GM19463 (cell line): ENCODE results near the gene ZBTB40.

Experiments used
- ATAC-seq: cut with Tn5 transposase; IDR thresholded peaks from one replicate; pipeline ENCODE4 v1.9.1; 2021; ENCODE audit warnings: mild to moderate bottlenecking, moderate library complexity; ENCODE audit not compliant: unreplicated experiment

ZBTB40 gene

DNA sequence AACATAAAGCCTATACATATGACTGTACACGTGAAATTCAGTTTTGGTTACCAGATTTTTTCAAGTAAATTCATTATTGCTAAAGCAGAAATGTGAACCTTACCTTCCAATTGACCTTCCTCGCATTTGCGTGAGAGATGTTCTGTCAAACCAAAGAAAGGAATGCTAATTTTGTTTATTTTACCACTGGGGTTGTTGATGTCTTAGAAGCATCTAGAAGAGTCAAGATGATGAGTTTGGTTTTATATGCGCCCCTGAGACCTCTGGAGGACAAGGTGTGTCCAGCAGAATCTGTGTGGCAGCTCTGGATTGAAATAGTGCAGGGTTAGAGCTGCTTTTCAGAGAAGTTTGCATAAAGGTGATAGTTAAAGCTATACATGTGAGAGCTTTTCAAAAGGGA is 48.4 kb downstream of the ZBTB40 start:
- ATAC-seq, result no peak

DNA sequence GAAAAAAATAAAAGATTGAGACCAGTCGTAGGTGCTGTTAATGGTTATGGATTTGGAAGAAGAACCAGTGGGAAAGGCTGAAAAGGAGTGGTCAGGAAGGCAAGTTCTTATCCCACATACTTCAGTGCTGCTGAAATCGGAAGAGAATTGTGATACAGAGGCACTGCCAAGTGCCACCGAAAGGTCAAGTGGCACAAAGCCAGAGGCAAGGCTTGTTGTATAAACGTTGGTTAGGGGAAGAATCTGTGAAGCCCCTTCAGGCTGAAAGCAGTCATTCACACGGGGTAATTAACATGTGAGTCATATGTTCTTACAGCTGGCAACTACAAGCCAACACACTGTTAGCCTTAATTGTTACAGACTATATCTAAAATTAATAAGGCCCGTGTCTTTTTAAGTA is 48.8 kb downstream of the ZBTB40 start:
- no peak for ATAC-seq

DNA sequence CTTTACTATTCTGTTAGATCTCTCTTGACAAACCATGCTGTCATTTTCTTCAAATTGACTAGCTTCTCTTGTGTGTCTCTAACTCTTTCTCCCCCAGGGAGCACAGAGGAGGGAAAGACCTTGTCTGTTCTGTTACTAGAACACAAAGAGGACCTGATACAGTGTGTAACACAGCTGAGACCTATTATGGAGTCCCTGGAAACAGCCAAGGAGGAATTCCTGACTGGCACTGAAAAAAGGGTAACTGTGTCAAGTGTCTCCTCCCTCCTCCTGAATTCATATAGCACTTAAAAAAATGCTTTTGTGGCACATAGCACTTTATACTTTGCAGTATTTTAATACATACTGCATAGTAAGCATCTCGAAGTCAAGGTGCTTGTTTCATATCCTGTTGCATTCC is 50.6 kb downstream of the ZBTB40 start:
- no peak for ATAC-seq

DNA sequence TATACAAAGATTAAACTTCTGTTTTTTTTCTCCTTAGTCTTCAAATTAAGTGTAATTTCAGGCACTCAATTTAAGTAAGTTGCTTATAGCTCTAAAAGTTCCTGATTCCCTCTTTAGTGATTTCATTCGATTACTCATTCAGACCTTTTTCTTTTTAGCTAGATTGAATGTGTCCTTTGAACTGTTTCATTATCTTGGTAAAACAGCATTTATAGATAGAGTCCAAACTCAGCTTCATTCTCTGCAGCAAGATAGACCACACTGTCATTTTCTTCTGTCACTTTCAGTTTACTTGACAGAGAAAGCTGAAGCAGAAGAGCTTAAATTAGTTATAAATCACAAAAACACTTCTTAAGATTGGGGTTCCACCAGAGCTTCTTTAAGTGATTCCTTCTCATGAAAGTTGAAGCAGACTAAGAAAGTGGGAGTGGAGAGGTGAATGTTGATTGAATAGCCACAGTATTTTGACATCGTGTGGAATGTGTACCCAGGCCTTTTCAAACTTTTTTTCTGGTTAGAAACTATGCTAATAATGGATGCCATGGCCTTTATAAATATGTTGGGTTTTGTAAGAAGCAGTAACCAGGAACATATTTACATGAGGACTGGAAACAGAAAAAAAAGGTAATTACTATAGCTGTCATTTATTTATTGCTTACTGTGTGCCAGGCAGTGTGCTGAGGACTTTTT is 52.2 kb downstream of the ZBTB40 start:
- no peak for ATAC-seq

DNA sequence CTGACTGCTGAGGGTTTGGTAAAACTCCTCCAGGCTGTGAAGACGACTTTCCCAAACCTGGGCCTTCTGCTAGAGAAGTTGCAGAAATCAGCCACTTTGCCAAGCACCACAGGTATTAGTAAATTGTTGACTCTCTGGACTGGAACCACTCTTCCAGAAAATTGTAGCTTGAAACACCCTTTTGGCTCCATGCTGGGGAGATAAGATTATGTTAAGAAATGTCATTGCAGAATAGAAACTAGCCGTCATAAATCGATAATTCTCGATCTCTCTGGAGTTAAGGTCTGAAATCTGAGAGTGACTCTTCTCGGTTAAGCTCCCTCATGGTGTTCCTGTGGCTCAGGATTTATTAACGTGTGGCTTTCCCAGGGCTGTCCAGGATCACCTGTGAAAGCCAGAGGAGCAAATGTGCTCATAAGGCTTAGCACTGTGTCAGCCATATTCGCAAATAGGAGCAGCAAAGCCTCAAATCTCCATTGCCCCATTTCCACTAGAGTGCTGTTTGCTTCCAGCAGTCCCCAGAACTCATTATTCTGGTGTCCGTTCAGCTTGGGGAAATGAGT is 54.6 kb downstream of the ZBTB40 start:
- no peak for ATAC-seq

DNA sequence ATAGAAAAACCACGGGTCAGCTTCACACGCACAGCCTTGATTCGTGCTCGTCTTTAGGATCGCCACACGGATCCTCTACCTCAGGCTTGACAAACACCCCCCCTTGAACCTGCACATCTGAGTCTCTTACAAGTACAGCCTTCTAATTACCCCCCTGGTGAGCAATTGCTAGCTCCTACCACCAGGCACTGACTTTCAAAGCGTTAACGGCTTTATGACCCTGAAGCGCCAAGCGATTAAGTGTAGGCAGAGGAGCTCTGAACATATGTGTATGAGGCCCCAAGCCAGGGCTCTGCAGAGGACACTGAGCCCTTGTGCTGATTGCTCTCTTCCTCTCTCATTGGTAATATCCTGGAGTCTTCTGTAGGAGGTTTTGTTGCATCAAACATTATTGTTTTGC is 55.9 kb downstream of the ZBTB40 start:
- ATAC-seq, result no peak

DNA sequence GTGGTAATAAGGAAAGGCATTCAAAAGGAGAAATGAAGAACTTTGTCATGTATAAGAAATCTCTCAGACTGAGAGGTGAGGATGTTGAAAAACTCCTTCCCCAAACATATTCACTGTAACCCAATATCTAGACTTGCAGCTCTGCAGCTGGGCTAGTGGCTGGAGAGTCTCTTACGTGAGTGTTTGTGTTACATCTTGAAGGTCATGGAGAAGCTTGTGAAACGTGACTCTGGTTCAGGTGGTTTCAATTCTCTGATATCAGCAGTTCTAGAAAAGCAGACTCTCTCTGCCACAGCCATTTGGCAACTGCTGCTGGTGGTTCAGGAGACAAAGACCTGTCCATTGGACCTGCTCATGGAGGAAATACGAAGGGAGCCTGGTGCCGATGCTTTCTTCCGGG is 56.7 kb downstream of the ZBTB40 start:
- ATAC-seq, result no peak

DNA sequence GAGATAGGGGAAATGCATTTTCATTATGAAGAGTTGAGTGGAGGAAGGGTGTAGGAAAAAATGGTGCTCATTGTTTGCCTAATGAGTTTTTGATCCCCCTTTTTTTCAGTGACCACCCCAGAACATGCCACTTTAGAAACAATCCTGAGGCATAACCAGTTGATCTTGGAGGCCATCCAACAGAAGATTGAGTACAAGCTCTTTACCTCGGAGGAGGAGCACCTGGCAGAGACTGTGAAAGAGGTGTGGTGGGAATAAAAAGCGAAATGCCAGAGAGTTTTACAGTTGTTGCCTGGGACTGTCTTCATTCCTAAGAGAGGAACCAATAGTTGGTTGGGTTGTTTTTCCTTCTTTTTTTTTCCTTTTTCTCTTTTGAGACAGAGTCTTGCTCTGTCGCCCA is 57.3 kb downstream of the ZBTB40 start:
- no peak for ATAC-seq

DNA sequence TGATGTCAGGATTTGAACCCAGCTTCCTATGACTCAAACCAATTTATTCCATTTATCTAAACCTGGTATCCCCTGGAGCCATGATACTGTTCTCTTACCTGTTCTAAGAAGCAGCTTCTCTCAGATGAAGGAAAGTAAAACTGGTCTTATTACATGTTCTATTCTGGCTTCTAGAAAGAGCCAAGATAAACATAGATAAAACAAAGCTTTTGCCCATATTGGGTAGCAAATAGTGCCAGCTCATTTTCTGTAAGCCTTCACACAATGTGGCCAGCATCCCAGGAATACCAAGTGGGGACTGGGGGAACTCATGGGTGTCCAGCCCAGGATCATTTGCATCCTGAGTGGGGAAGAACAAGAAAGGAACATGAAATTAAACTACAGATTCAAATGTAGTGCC is 58.2 kb downstream of the ZBTB40 start:
- ATAC-seq, result no peak

DNA sequence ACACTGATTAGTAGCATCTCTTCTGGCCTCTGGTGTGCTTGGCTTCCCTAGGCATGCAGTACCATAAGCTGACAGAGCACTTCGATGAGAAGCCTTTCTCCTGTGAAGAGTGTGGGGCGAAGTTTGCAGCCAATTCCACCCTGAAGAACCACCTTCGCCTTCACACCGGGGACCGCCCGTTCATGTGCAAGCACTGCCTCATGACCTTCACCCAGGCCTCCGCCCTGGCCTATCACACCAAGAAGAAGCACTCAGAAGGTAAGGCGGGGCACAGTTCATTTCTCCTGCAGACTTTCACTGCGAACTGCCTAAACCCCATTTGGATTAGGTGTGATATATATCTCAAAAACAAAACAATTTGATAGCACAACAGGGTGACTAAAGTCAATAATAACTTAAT is 61.2 kb downstream of the ZBTB40 start:
- no peak for ATAC-seq

DNA sequence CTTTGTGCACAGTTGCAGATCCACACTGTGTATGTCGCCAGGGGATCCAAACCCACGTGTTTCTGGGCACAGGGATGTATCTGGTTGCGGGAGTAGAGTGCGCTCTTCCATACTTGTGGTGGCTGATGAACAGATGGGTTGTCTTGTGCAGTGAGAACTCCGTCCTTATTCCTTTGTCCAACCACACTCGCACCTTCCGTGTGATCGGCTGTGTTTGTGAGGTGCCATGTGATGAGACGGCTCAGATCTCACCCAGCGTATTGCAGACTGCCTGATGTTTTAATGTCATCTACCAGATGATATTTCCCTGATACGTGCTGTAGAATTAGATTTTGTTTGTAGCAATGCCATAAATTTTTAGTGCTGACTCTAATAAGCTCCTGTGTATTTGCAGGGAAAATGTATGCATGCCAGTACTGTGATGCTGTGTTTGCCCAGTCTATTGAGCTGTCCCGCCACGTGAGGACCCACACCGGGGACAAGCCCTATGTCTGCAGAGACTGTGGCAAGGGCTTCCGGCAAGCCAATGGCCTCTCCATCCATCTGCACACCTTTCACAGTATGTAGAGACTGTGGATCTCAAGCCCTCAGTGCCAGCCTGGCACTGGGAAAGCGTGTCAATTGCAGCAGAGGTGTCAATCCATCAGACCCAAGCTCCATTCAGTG is 65.4 kb downstream of the ZBTB40 start:
- no peak for ATAC-seq

DNA sequence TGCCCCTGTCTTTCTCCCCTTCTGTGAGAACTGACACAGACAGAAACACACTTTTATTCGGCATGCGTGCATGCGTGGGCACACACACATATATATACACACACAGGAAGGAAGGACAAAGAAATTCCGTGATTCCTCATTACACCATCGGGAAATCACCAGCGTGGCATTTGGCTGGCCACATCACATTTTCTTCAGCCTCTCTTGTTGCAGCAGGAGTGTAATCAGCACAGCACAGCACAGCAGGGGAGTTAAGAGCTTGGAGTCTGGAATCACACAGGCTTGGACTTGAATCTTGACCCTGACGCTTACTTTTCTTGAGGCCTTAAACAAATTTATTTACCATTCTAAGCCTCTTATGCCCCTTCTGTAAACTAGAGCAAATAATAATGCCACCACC is 66.3 kb downstream of the ZBTB40 start:
- ATAC-seq, result no peak

DNA sequence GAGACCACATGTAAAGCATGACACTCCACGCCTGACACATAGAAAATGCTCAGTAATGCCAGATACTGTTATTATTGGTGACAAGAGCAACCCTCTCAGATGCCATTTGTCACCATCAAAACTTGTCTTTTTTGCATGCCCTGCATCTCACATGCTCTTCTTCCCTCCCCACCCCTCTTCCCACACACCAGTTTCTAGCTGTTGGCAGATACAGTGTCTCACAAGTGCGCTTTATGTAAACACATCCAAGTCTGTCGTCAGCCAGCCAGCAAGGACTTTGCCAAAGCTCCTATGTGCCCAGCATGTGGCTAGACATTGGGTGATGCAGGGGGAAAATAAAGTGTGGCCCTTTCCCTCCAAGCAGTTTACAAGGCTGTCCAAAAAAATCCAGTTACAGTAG is 66.7 kb downstream of the ZBTB40 start:
- ATAC-seq, result no peak

DNA sequence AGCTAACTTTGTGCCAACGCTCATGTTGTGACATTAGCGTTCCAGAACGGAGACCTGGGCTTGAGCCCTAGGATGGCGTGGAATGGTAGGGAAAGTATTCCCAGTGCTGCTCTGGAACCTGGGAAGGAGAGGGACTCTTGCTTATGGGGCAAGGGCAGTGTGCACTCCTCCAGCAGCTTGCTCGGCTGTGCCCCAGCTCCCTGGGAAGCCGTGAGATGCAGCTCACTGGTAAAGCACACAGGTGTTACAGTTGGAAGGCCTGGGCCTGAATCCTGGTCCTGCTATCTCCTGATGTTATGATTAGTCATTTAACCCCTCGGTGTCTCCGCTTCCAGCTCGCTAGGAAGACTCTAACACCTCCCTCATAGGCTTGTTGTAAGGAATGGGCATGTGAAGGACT is 69.2 kb downstream of the ZBTB40 start:
- ATAC-seq, result no peak

DNA sequence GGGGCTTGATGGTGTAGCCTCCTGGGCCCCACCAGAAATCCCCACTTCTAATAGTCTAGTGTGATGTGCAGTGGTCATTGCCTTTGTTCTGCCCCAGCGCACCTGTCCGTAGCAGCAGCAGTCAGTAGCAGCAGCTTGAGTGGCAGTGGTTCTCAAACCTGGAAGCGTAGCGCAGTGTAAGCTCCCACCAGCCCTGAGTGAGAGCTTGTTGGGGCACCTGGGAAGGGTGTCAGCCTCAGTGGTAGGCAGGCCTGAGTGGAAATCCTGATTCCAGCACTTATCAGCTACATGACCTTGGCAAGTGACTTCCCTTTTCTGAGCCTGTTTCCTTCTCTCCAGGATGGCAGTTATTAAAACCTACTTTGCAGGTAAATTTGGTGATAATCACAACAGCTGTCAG is 70.0 kb downstream of the ZBTB40 start:
- no peak for ATAC-seq

DNA sequence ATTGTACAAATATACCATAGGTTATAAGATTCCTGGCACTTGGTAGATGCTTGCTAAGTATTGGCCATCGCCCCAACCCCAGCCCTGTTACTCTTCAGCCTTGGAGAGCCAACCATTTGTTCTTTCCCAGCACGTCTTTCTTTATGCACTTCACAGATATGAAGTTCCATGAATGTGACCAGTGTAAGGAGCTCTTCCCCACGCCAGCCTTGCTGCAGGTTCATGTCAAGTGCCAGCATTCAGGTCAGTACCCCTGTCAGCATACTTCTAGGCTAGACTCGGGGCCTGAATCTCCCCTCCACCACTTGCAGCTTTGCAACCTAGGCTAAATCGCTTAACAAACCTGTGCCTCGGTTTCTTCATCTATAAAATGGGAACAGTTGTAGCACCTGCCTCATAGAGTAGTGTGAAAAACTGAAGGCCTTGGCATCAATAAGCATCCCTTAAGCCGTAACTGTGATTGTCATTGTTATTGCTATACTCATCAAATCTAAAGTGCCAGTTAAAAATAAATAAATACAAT is 70.6 kb downstream of the ZBTB40 start:
- ATAC-seq, result no peak

DNA sequence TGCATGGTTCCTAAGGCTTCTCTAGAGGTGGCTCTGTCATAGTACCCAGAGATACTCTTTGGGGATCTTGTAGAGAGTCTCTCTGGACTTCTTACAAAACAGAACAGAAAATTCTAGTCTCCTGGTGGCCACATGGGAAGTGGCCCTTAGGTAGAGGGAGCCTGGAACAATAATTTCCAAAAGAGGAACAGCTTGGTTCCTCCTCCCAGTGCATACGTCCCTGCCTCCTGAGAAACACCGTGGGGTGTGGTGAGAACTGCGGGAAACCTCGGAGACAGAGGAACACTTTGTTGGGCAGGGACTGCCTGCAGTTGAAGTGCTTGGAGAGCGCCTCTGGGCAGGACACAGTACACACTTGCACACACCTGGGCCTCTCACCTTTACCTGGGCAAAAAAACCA is 72.8 kb downstream of the ZBTB40 start:
- ATAC-seq, result no peak

DNA sequence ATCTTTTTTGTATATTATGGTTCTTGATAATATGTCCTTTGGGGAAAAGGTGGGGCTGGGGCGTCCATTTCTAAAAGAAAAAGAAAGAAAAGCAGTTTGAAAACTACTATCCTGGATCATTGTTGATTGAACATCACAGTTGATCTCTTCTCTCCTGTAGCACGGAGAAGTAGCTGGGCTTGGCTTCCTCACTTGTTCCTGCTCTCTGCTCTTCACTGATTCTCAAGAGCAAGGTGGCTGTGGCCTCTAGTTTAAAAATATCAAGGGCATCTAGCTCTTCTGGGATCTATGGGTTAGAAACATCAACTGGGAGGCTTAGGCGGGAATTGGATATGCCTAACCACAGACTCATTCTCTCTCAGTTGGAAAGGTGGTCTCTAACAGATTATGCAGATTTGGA is 73.6 kb downstream of the ZBTB40 start:
- ATAC-seq, result no peak

DNA sequence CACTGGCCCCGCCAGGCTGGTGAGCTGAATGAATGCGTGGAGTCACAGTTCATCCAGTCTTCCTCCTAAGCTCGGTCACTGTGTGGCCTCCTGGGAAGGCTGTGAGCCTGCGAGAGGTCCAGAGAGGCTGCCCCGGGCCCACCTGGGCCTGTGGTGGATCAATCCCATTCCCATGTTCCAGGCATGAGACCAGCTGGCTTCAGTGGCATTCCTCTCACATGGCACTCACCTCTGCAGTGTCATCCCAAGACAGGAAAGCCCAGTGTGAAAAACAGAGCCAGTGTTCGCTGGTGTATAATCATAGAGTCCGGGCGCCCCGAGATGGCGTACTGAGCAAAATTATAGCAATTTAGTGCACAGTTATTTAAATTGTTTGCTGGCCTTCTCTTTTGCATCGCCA is 74.0 kb downstream of the ZBTB40 start:
- no peak for ATAC-seq

DNA sequence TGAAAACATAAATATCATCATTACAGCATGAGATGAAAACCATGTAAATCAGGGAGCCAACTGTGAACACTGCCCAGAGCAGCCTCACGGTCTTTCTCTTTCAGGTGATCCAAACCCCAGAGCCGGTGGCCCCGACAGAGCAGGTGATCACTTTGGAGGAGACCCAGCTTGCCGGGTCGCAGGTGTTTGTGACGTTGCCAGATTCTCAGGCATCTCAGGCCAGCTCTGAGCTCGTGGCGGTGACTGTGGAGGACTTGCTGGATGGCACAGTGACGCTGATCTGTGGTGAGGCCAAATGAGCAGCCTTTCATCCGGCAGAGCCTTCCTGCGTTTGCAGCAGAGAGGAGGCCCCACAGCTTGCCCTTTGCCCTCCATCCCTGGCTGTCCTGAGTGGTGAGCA is 74.4 kb downstream of the ZBTB40 start:
- no peak for ATAC-seq

DNA sequence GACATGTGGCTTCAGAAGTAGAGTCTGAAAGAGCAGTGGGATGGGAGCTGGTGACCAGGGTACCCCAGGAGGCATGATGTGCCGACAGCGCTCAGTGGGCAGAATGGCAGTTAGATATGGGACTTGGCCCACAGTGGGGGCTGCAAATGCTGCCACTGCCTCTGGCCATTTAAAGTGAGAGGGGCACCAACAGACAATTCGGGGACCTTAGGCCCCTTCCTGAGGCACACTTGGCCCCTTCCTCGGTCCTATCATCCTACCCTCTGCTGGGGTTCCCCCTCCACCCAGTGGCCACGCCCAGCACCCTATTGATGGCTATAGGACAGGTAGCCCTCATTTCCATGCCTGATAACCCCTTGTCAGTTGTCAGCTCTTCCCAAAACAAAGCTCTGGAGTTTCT is 75.0 kb downstream of the ZBTB40 start:
- ATAC-seq, result no peak

DNA sequence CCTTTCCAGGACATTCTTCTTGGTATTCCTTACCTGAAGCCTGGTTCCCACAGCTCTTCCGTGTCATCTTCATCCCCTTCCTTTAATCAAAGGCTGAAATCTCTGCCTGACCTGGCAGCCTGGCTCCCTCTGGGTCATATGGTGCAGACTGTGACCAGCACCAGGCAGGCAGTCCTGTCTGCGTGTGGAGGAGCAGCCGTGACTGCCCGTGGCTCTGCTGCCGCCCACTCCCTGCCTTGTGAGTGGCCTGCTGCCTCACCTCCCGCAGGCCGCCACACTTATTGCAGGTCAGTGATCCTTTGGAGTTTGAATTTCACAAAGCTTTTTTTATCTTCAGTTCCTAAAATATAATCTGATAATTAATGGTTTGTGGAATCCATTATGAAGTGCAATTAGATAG is 75.5 kb downstream of the ZBTB40 start:
- ATAC-seq, result no peak
